PC-9 (cell line): ENCODE results near the gene PTTG1IP. TPM values are rescaled to one million over a fixed set of nuclear protein-coding genes. Genes with fewer than 3 reads are reported as not detected.

Experiments used
- BruUV-seq: library from RNA; stranded (reverse); fragments of 400-500 nt; replicated peaks from 2 replicates; lab custom pipeline; 2021; lab: Mats Ljungman, UMichigan
- CTCF ChIA-PET: fragments of 300-600 bp; sonication (Branson Sonifier 250); formaldehyde crosslinking; loops from one replicate; lab custom pipeline; 2022; ENCODE audit warnings: antibody characterized with exemption; lab: Charles Lee
- POLR2A ChIA-PET: fragments of 300-600 bp; sonication (Branson Sonifier 250); formaldehyde crosslinking; loops from one replicate; lab custom pipeline; 2022; ENCODE audit warnings: antibody characterized with exemption; ENCODE audit not compliant: unreplicated experiment; lab: Charles Lee
- DNase-seq, 2 experiments: peaks; one replicate each; pipeline versions ENCODE4 v3.0.0 to v3.0.0-alpha.2; 2015 to 2022; ENCODE audit warnings: mixed read lengths in 1 of 2
- H2AFZ ChIP-seq: fragments of 200-600 bp; sonication (generic); 2 replicates; pipeline ENCODE4 v1.8.1; 2017; ENCODE audit warnings: antibody characterized with exemption
- H3F3A ChIP-seq: fragments of 200-600 bp; sonication (generic); 2 replicates; pipeline ENCODE4 v1.8.1; 2017; ENCODE audit warnings: antibody characterized with exemption, mild to moderate bottlenecking, low read depth; ENCODE audit not compliant: insufficient read depth
- H3K27ac ChIP-seq: fragments of 200-600 bp; sonication (generic); 2 replicates; pipeline ENCODE4 v1.6.1; 2016; ENCODE audit warnings: mixed run types
- H3K27me3 ChIP-seq: fragments of 200-600 bp; sonication (generic); 2 replicates; pipeline ENCODE4 v1.6.1; 2016; ENCODE audit warnings: low read depth, mixed run types; ENCODE audit not compliant: insufficient read depth
- H3K36me3 ChIP-seq: fragments of 200-600 bp; sonication (generic); 2 replicates; pipeline ENCODE4 v1.6.1; 2016; ENCODE audit warnings: low read depth, mixed run types
- H3K4me1 ChIP-seq: fragments of 200-600 bp; sonication (generic); replicated peaks from 2 replicates; pipeline ENCODE4 v1.6.1; 2016; ENCODE audit warnings: mixed run types; ENCODE audit not compliant: insufficient read depth
- H3K4me2 ChIP-seq: fragments of 200-600 bp; sonication (generic); 2 replicates; pipeline ENCODE4 v1.6.1; 2017; ENCODE audit warnings: mixed run types
- H3K4me3 ChIP-seq: fragments of 200-600 bp; sonication (generic); 2 replicates; pipeline ENCODE4 v1.6.1; 2016; ENCODE audit warnings: mixed run types
- H3K79me2 ChIP-seq: fragments of 200-600 bp; sonication (generic); 2 replicates; pipeline ENCODE4 v1.6.1; 2017; ENCODE audit warnings: low read depth, mixed run types
- H3K9me2 ChIP-seq: fragments of 200-600 bp; sonication (generic); 2 replicates; pipeline ENCODE4 v1.8.1; 2017; ENCODE audit warnings: mild to moderate bottlenecking; ENCODE audit not compliant: insufficient read depth
- H3K9me3 ChIP-seq: fragments of 200-600 bp; sonication (generic); 2 replicates; pipeline ENCODE4 v1.8.1; 2016; ENCODE audit warnings: low read depth; ENCODE audit not compliant: insufficient read depth
- H4K20me1 ChIP-seq: fragments of 200-600 bp; sonication (generic); 2 replicates; pipeline ENCODE4 v1.8.1; 2017; ENCODE audit not compliant: insufficient read depth
- CTCF ChIP-seq: fragments of 200-600 bp; sonication (generic); conservative IDR thresholded peaks from 2 replicates; pipeline ENCODE4 v1.6.1; 2017; ENCODE audit warnings: mixed run types, antibody characterized with exemption, mild to moderate bottlenecking, moderate library complexity
- EZH2 ChIP-seq: fragments of 200-600 bp; sonication (generic); IDR thresholded peaks from 2 replicates; pipeline ENCODE4 v1.8.0; 2017; ENCODE audit warnings: antibody characterized with exemption, low read depth
- intact Hi-C: fragments of 100-400 bp; cut with micrococcal nuclease; formaldehyde crosslinking; loops from one replicate; pipeline ENCODE4 v1.10.0; 2022; ENCODE audit not compliant: unreplicated experiment
- total RNA-seq: library from RNA; stranded (reverse); gene quantifications from 2 replicates; pipeline ENCODE4 v1.2.3, GENCODE V29; 2021

The PTTG1IP gene
- total RNA-seq, 1 experiment from 2014 or later = 174 TPM

GRCh38 chr21:44878053-44878982 lies 4.8 kb upstream of the PTTG1IP start:
- Histone ChIP-seq H3K9me2 (no peaks in the 10 kb centered on the region), H3K4me1 (peaks cover 62% of the 10 kb centered on the region), H3K4me3 (no peak overlapping the region), H4K20me1 (no peaks in the 10 kb centered on the region), H3K9me3 (no peaks in the 10 kb centered on the region), H3K4me2 (peak overlapping the region; percentile 46), H2AFZ (no peak overlapping the region), H3K27ac (0 out of 2 replicates have a peak overlapping the region, but pooled peaks have one; percentile 19), H3K36me3 (no peaks in the 10 kb centered on the region), H3F3A (peaks cover 42% of the 10 kb centered on the region), H3K79me2 (no peaks in the 10 kb centered on the region), H3K27me3 (no peaks in the 10 kb centered on the region)
- peak in 1 of 2 experiments; percentile 53 for DNase-seq
- CTCF ChIA-PET = no interaction called here
- no TSS peak for BruUV-seq
- intact Hi-C loops = no loop called here
- no peak for TF ChIP-seq EZH2
- POLR2A ChIA-PET = no interaction called here

- Histone ChIP-seq H3K9me3 (no peaks in the 10 kb centered on the region), H3K27me3 (no peaks in the 10 kb centered on the region), H3F3A (peaks cover 39% of the 10 kb centered on the region), H3K9me2 (no peaks in the 10 kb centered on the region), H3K79me2 (peaks cover 11% of the 10 kb centered on the region), H2AFZ (no peak overlapping the region), H3K4me2 (no peak overlapping the region), H3K4me1 (peaks cover 52% of the 10 kb centered on the region), H3K4me3 (no peak overlapping the region), H4K20me1 (peaks cover 4% of the 10 kb centered on the region; the same call in 1 of the 2 replicates), H3K36me3 (no peaks in the 10 kb centered on the region), H3K27ac (no peak overlapping the region)
- no peak for TF ChIP-seq EZH2
- POLR2A ChIA-PET = no interaction called here
- CTCF ChIA-PET = no interaction called here
- intact Hi-C loops = no loop called here
- no peak for DNase-seq
- no TSS peak for BruUV-seq
These were observed 3.5 kb upstream of the PTTG1IP start for GRCh38 chr21:44876849-44877575.

GRCh38 chr21:44875316-44875700 lies 1.8 kb upstream of the PTTG1IP start:
- H3K4me2 ChIP-seq = peak overlapping the region; percentile 96
- peak in 1 of 2 experiments; percentile 51 for DNase-seq
- H3K4me1 ChIP-seq = peaks cover 52% of the 10 kb centered on the region
- H3K79me2 ChIP-seq = peaks cover 28% of the 10 kb centered on the region
- no TSS peak for BruUV-seq
- H4K20me1 ChIP-seq = peaks cover 18% of the 10 kb centered on the region
- intact Hi-C loops = loop anchor here (2.0 kb wide), 1 partner anchor 75 kb away; the partner anchor contains the start of gene UBE2G2
- POLR2A ChIA-PET = no interaction called here
- H3K36me3 ChIP-seq = no peaks in the 10 kb centered on the region
- CTCF ChIA-PET = interaction anchor here (0.5 to 0.6 kb wide), 2 partner anchors 65 to 935 kb away, joined by 6 to 10 read pairs; no protein-coding TSS in a partner anchor
- no peak overlapping the region for H2AFZ ChIP-seq
- no peak for TF ChIP-seq CTCF
- TF ChIP-seq EZH2 = no peak
- H3F3A ChIP-seq = peaks cover 43% of the 10 kb centered on the region
- H3K9me2 ChIP-seq = no peaks in the 10 kb centered on the region
- no peaks in the 10 kb centered on the region for H3K9me3 ChIP-seq
- H3K27ac ChIP-seq = peak overlapping the region; percentile 87
- no peaks in the 10 kb centered on the region for H3K27me3 ChIP-seq
- H3K4me3 ChIP-seq = peak overlapping the region; percentile 75
